Activated T-cell treated with anti-CD3 and anti-CD28 coated beads for 4 hours (primary cell): ENCODE measurements around the gene SEC23A.

Source experiments
- DNase-seq: peaks from one replicate; pipeline ENCODE4 v3.0.0-alpha.2; 2020

SEC23A gene

DNA sequence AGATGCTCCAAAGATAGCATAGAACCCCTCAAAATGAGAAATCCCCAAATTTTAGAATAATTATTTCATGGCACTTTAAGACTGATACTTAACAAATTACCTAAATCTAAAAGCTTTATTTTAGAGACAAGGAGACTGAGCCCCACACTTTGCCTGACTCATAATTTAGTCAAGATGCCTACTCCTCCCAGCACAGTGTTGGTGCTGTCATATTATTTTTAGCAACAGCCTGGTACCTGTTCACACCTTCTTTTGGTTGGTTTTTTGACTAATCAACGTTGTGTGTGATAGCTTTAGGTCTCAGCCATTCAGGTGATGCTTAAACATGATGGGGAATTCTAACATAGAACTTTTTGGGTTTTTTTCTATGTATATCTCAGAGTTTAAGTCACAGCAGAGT, 120.2 kb downstream of the SEC23A start:
- no peak for DNase-seq

DNA sequence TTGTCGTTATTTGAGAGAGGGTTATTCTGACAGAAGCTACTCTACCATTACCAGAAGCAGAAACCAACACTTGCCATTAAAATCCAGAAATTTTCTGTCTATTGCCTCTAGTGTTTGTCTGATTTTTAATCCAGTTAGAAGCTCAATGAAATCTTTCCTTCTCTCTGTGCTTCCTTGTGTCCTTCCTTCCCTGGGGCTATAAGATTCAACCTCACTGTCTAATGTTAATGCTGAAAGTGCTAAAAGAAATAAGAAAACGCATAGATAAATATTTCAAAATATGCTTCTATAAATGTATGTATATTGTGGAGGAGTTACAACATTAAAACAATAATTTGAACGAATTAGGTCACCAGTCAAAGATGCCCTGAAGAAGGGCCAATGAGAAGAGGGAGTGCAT, 120.8 kb downstream of the SEC23A start:
- no peak for DNase-seq
